SK-N-SH (cell line): ENCODE measurements around the gene TNS4. TPM values are rescaled to one million over a fixed set of nuclear protein-coding genes. Genes with fewer than 3 reads are reported as not detected.

Experiments used
- CTCF ChIA-PET: fragments of 300-600, 350-600 bp; formaldehyde crosslinking; extraction: SDS; loops from one replicate; lab custom pipeline; 2021; lab: Yijun Ruan, JAX
- POLR2A ChIA-PET: fragments of 350-600 bp; sonication (Branson Sonifier 250); formaldehyde crosslinking; extraction: SDS; loops from one replicate; lab custom pipeline; 2020; ENCODE audit warnings: antibody characterized with exemption, inconsistent platforms; lab: Yijun Ruan, JAX
- DNase-seq: peaks from one replicate; pipeline ENCODE4 v3.0.0; 2012
- H2AFZ ChIP-seq: fragments of 200-600 bp; sonication (generic); 2 replicates; pipeline ENCODE4 v1.8.1; 2016; ENCODE audit warnings: antibody characterized with exemption, mild to moderate bottlenecking, low read depth
- H3F3A ChIP-seq: fragments of 200-600 bp; sonication (generic); replicated peaks from 2 replicates; pipeline ENCODE3; 2016; ENCODE audit warnings: antibody characterized with exemption, mild to moderate bottlenecking; ENCODE audit not compliant: insufficient read depth
- H3K27ac ChIP-seq, 2 experiments: fragments of 200-500 bp in 1 of 2; fragments of 200-600 bp in 1 of 2; sonication (Bioruptor generic) in 1 of 2; sonication (generic), shearing (Covaris generic) in 1 of 2; 2 replicates each; pipeline versions ENCODE4 v1.5.1 to v1.6.1; 2014 to 2016; ENCODE audit warnings: low read depth in 2 of 2, inconsistent platforms in 1 of 2, low read length in 1 of 2, mild to moderate bottlenecking in 1 of 2, mixed read lengths in 1 of 2
- H3K27me3 ChIP-seq: fragments of 200-600 bp; sonication (generic), shearing (Covaris generic); 2 replicates; pipeline ENCODE4 v1.6.1; 2016; ENCODE audit warnings: mixed run types; ENCODE audit not compliant: insufficient read depth
- H3K36me3 ChIP-seq, 2 experiments: fragments of 200-500 bp in 1 of 2; fragments of 200-600 bp in 1 of 2; sonication (Bioruptor generic) in 1 of 2; sonication (generic) in 1 of 2; replicated peaks in 1 of 2; 2 replicates each; pipeline versions ENCODE3 to v1.5.1; 2014 to 2016; ENCODE audit warnings: low read length in 1 of 2, mild to moderate bottlenecking in 1 of 2; ENCODE audit not compliant: insufficient read depth in 2 of 2, control insufficient read depth in 1 of 2
- H3K4me1 ChIP-seq, 2 experiments: fragments of 200-500 bp in 1 of 2; fragments of 200-600 bp in 1 of 2; sonication (Bioruptor generic) in 1 of 2; sonication (generic), shearing (Covaris generic) in 1 of 2; 2 replicates each; pipeline versions ENCODE4 v1.5.1 to v1.6.1; 2014 to 2016; ENCODE audit warnings: low read depth in 1 of 2, low read length in 1 of 2, mixed run types in 1 of 2; ENCODE audit not compliant: insufficient read depth in 2 of 2, control insufficient read depth in 1 of 2
- H3K4me2 ChIP-seq: fragments of 200-600 bp; sonication (generic), shearing (Covaris generic); 2 replicates; pipeline ENCODE4 v1.6.1; 2017; ENCODE audit warnings: mixed run types
- H3K4me3 ChIP-seq, 2 experiments: fragments of 200-500 bp in 1 of 2; fragments of 200-600 bp in 1 of 2; sonication (Bioruptor generic) in 1 of 2; sonication (generic), shearing (Covaris generic) in 1 of 2; 2 replicates each; pipeline versions ENCODE4 v1.5.1 to v1.8.1; 2014 to 2016; ENCODE audit warnings: low read depth in 2 of 2, inconsistent platforms in 1 of 2, low read length in 1 of 2, mild to moderate bottlenecking in 1 of 2, mixed read lengths in 1 of 2, moderate library complexity in 1 of 2
- H3K79me2 ChIP-seq: fragments of 200-600 bp; sonication (generic); 2 replicates; pipeline ENCODE4 v1.8.1; 2017; ENCODE audit warnings: mild to moderate bottlenecking; ENCODE audit not compliant: insufficient read depth
- H3K9ac ChIP-seq: fragments of 200-600 bp; sonication (generic); 2 replicates; pipeline ENCODE4 v1.6.1; 2017; ENCODE audit warnings: mixed run types
- H3K9me2 ChIP-seq: fragments of 200-600 bp; sonication (generic); 2 replicates; pipeline ENCODE4 v1.6.1; 2017; ENCODE audit warnings: mixed run types
- H3K9me3 ChIP-seq: fragments of 200-600 bp; sonication (generic); 2 replicates; pipeline ENCODE4 v1.6.1; 2017; ENCODE audit warnings: mixed run types, mild to moderate bottlenecking, moderate library complexity
- H4K20me1 ChIP-seq: fragments of 200-600 bp; sonication (generic); 2 replicates; pipeline ENCODE4 v1.6.1; 2017; ENCODE audit warnings: mild to moderate bottlenecking, mixed run types; ENCODE audit not compliant: insufficient read depth
- CHD2 ChIP-seq: fragments of 150-350 bp; IDR thresholded peaks from 2 replicates; pipeline ENCODE4 v1.6.1; 2018; ENCODE audit warnings: low read length; ENCODE audit not compliant: partially characterized antibody
- EP300 ChIP-seq, 2 experiments: IDR thresholded peaks; 2 replicates each; pipeline versions ENCODE4 v1.4.0 to v1.6.1; 2012; ENCODE audit warnings: borderline replicate concordance in 1 of 2, low read depth in 1 of 2, low read length in 1 of 2
- EZH2phosphoT487 ChIP-seq: fragments of 200-600 bp; sonication (generic); IDR thresholded peaks from 2 replicates; pipeline ENCODE4 v1.6.1; 2017; ENCODE audit warnings: low read depth, mixed run types, mild to moderate bottlenecking, antibody characterized with exemption, moderate library complexity, borderline replicate concordance
- FOXJ3 ChIP-seq: sonication (generic); formaldehyde crosslinking; IDR thresholded peaks from 2 replicates; pipeline ENCODE4 v1.5.1; 2020; ENCODE audit warnings: mild to moderate bottlenecking, missing genetic modification reagents
- FOXM1 ChIP-seq: IDR thresholded peaks from 2 replicates; pipeline ENCODE4 v1.4.0; 2012; ENCODE audit warnings: low read depth, mild to moderate bottlenecking
- GABPA ChIP-seq: IDR thresholded peaks from 2 replicates; pipeline ENCODE4 v1.4.0; 2012; ENCODE audit warnings: low read depth, mild to moderate bottlenecking
- JUND ChIP-seq: IDR thresholded peaks from 2 replicates; pipeline ENCODE4 v1.4.0; 2012
- MXI1 ChIP-seq: IDR thresholded peaks from 2 replicates; pipeline ENCODE4 v1.6.1; 2012; ENCODE audit warnings: mild to moderate bottlenecking, low read depth, low read length, improper control_type of control experiment
- POLR2AphosphoS5 ChIP-seq: IDR thresholded peaks from 2 replicates; pipeline ENCODE4 v1.6.1; 2012; ENCODE audit warnings: low read depth, low read length
- RAD21 ChIP-seq: IDR thresholded peaks from 2 replicates; pipeline ENCODE4 v1.6.1; 2012; ENCODE audit warnings: mild to moderate bottlenecking, low read length
- RCOR1 ChIP-seq: fragments of 150-350 bp; IDR thresholded peaks from 2 replicates; pipeline ENCODE4 v1.6.1; 2017; ENCODE audit warnings: antibody characterized with exemption, low read length
- RXRA ChIP-seq: IDR thresholded peaks from 2 replicates; pipeline ENCODE4 v1.4.0; 2012; ENCODE audit warnings: low read depth, mild to moderate bottlenecking, borderline replicate concordance
- SIN3A ChIP-seq: IDR thresholded peaks from 2 replicates; pipeline ENCODE4 v1.6.1; 2012; ENCODE audit warnings: low read depth, mild to moderate bottlenecking, low read length, moderate library complexity, borderline replicate concordance
- SMC3 ChIP-seq: IDR thresholded peaks from 2 replicates; pipeline ENCODE4 v1.6.1; 2012; ENCODE audit warnings: low read depth, low read length, improper control_type of control experiment
- TAF1 ChIP-seq: IDR thresholded peaks from 2 replicates; pipeline ENCODE4 v1.6.1; 2012; ENCODE audit warnings: low read depth, mild to moderate bottlenecking, low read length, moderate library complexity, borderline replicate concordance
- TCF12 ChIP-seq: IDR thresholded peaks from 2 replicates; pipeline ENCODE4 v1.4.0; 2012
- TEAD4 ChIP-seq: IDR thresholded peaks from 2 replicates; pipeline ENCODE4 v1.4.0; 2012; ENCODE audit warnings: mild to moderate bottlenecking, borderline replicate concordance; ENCODE audit not compliant: insufficient read depth
- YY1 ChIP-seq: IDR thresholded peaks from 2 replicates; pipeline ENCODE4 v1.4.0; 2012; ENCODE audit warnings: low read depth, mild to moderate bottlenecking
- WGBS: methylation state at CpG from one replicate; pipeline ENCODE4 v1.1.6; 2017; ENCODE audit warnings: low lambda C conversion rate; 5-methylcytosine and 5-hydroxymethylcytosine counted together
- polyA plus RNA-seq, 3 experiments: library from polyadenylated mRNA; depleted of rRNA; stranded (reverse); fragments of >200 nt; gene quantifications; 2 replicates each; pipeline ENCODE4 v1.2.3, GENCODE V29; 2012
- TF ChIP-seq, protein P1 (sequence below): fragments of 150-350 bp; IDR thresholded peaks from 2 replicates; pipeline ENCODE4 v1.6.1; 2017; ENCODE audit warnings: antibody characterized with exemption, low read length, low read depth, borderline replicate concordance
- TF ChIP-seq, protein P2 (sequence below): fragments of 200-600 bp; sonication (generic); IDR thresholded peaks from 2 replicates; pipeline ENCODE4 v1.6.1; 2017; ENCODE audit warnings: antibody characterized with exemption, mild to moderate bottlenecking, moderate library complexity
- TF ChIP-seq, protein P3 (sequence below): IDR thresholded peaks from 2 replicates; pipeline ENCODE4 v1.6.1; 2012; ENCODE audit warnings: mild to moderate bottlenecking, low read depth, low read length, moderate library complexity

TNS4 gene
- polyA plus RNA-seq, 1 of the 3 experiments (the other 2 are of a cell fraction): not detected

DNA sequence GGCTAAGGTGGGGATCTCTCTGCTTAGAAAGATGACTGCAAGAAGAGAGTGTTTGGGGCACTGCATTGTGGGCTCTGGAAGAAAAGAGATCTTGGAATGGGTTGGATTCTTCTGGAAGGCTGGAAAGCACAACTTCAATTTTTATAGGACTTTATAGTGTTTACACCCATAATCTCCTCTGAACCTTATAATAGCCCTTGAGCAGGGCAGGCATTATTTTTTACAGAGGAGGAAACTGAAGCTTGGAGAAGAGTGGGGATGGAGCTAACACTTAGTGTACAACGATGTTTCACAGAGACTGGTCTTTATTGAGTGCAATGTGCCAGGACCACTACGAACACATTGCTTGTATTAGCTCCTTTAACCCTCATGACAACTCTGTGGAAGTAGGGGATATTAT is 10.4 kb downstream of the TNS4 start (continued):
- no peak for TF ChIP-seq MXI1
- TF ChIP-seq RCOR1: no peak
- no peak for TF ChIP-seq SIN3A
- TF ChIP-seq TEAD4: no peak
- TF ChIP-seq POLR2AphosphoS5: no peak
- TF ChIP-seq RXRA: no peak

DNA sequence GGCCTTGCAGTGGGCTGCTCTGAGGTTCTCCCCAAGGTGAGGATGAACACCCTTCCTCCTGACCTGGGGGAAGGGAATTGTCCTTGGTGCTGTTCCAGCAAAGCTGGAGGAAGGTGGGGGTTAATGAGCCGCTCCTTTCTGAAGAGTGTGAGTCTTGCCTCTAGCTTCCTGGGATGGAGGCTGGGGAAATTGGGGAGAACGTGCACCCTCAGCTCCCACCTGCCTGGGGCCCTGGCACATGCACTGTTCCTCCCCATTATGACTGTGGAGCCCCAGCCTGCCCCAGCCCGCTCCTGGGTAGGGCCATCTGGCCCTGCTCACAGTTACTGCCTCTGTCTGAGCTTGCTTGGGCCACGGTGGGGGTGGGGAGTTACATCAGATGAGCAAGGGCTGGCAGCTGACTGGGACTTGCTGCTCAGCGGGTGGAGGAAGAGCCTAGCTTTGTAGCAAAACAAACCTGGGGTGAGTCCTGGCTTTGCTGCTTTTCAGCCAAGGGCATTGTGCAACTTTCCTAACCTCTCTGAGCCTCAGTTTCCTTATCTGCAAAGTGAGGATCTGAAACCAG is 11.1 kb downstream of the TNS4 start:
- H3K4me2 ChIP-seq: 0 out of 2 replicates have a peak overlapping the region, but pooled peaks have one; percentile 23
- WGBS: 40% methylated on average over 3 of the region's 5 CpGs

More for the DNA sequence above, 11.1 kb downstream of the TNS4 start:
- peak overlapping the region in 1 of 2 experiments; percentile 84; a peak in 2 of 4 replicates for H3K27ac ChIP-seq
- peaks cover 25% of the 10 kb centered on the region for H3F3A ChIP-seq
- TF ChIP-seq TCF12 (peak; percentile 71), EZH2phosphoT487 (no peak), MXI1 (peak; percentile 64), GABPA (no peak), TEAD4 (no peak), JUND (no peak), RAD21 (peak; percentile 45), TAF1 (peak; percentile 64; the same call in 1 of the 2 replicates), POLR2AphosphoS5 (0 out of 2 replicates have a peak, but pooled peaks have one; percentile 29), RCOR1 (peak; percentile 69; the same call in 1 of the 2 replicates), CHD2 (peak; percentile 92), EP300 (IDR thresholded peaks at IDR 0.05; ENCODE audit: borderline replicate concordance in 1 of 2, low read depth in 1 of 2, low read length in 1 of 2) (peak in 1 of 2 experiments; percentile 62; a peak in 1 of 4 replicates), FOXM1 (no peak), FOXJ3 (peak; percentile 73; the same call in 1 of the 2 replicates), YY1 (no peak), SMC3 (no peak)
- TF ChIP-seq, protein P1, sequence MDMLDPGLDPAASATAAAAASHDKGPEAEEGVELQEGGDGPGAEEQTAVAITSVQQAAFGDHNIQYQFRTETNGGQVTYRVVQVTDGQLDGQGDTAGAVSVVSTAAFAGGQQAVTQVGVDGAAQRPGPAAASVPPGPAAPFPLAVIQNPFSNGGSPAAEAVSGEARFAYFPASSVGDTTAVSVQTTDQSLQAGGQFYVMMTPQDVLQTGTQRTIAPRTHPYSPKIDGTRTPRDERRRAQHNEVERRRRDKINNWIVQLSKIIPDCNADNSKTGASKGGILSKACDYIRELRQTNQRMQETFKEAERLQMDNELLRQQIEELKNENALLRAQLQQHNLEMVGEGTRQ: no peak
- TF ChIP-seq, protein P2, sequence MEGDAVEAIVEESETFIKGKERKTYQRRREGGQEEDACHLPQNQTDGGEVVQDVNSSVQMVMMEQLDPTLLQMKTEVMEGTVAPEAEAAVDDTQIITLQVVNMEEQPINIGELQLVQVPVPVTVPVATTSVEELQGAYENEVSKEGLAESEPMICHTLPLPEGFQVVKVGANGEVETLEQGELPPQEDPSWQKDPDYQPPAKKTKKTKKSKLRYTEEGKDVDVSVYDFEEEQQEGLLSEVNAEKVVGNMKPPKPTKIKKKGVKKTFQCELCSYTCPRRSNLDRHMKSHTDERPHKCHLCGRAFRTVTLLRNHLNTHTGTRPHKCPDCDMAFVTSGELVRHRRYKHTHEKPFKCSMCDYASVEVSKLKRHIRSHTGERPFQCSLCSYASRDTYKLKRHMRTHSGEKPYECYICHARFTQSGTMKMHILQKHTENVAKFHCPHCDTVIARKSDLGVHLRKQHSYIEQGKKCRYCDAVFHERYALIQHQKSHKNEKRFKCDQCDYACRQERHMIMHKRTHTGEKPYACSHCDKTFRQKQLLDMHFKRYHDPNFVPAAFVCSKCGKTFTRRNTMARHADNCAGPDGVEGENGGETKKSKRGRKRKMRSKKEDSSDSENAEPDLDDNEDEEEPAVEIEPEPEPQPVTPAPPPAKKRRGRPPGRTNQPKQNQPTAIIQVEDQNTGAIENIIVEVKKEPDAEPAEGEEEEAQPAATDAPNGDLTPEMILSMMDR: no peak
- TF ChIP-seq, protein P3, sequence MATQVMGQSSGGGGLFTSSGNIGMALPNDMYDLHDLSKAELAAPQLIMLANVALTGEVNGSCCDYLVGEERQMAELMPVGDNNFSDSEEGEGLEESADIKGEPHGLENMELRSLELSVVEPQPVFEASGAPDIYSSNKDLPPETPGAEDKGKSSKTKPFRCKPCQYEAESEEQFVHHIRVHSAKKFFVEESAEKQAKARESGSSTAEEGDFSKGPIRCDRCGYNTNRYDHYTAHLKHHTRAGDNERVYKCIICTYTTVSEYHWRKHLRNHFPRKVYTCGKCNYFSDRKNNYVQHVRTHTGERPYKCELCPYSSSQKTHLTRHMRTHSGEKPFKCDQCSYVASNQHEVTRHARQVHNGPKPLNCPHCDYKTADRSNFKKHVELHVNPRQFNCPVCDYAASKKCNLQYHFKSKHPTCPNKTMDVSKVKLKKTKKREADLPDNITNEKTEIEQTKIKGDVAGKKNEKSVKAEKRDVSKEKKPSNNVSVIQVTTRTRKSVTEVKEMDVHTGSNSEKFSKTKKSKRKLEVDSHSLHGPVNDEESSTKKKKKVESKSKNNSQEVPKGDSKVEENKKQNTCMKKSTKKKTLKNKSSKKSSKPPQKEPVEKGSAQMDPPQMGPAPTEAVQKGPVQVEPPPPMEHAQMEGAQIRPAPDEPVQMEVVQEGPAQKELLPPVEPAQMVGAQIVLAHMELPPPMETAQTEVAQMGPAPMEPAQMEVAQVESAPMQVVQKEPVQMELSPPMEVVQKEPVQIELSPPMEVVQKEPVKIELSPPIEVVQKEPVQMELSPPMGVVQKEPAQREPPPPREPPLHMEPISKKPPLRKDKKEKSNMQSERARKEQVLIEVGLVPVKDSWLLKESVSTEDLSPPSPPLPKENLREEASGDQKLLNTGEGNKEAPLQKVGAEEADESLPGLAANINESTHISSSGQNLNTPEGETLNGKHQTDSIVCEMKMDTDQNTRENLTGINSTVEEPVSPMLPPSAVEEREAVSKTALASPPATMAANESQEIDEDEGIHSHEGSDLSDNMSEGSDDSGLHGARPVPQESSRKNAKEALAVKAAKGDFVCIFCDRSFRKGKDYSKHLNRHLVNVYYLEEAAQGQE: peak; percentile 21; the same call in 1 of the 2 replicates
- TF ChIP-seq, all 33 proteins: peak for 10
- no peaks in the 10 kb centered on the region for H3K9me3 ChIP-seq
- peak overlapping the region; percentile 76 for H2AFZ ChIP-seq
- H3K9me2 ChIP-seq: no peaks in the 10 kb centered on the region
- H3K27me3 ChIP-seq: no peaks in the 10 kb centered on the region
- DNase-seq: peak; percentile 89
- POLR2A ChIA-PET: interaction anchor here (0.5 to 1.5 kb wide), 6 partner anchors 9 to 57 kb away, joined by 3 to 11 read pairs (median 4); no protein-coding TSS in a partner anchor
- H3K9ac ChIP-seq: no peak overlapping the region
- H3K36me3 ChIP-seq: no peaks in the 10 kb centered on the region
- CTCF ChIA-PET: interaction anchor here (0.9 to 2.7 kb wide), 6 partner anchors 9 to 136 kb away, joined by 3 to 23 read pairs (median 8); no protein-coding TSS in a partner anchor
- peaks cover 24 to 34% of the 10 kb centered on the region in 2 experiments for H3K4me1 ChIP-seq
- no peak overlapping the region for H3K4me3 ChIP-seq
- no peaks in the 10 kb centered on the region for H3K79me2 ChIP-seq
- no peaks in the 10 kb centered on the region for H4K20me1 ChIP-seq
